HEK293 (cell line): ENCODE measurements around the gene TCP11.

Experiments used
- CTCF ChIA-PET: fragments of 350-600 bp; formaldehyde crosslinking; extraction: SDS; loops from one replicate; lab custom pipeline; 2021; ENCODE audit warnings: antibody characterized with exemption; lab: Yijun Ruan, JAX
- POLR2A ChIA-PET: fragments of 300-600 bp; formaldehyde crosslinking; extraction: SDS; loops from one replicate; lab custom pipeline; 2020; ENCODE audit warnings: antibody characterized with exemption, inconsistent platforms; lab: Yijun Ruan, JAX
- H3K27ac ChIP-seq: fragments of 200-500 bp; sonication (Bioruptor generic); 2 replicates; pipeline ENCODE4 v1.5.1; 2014; ENCODE audit warnings: low read depth, low read length, control low read depth, inconsistent platforms; ENCODE audit errors: extremely low read depth
- H3K36me3 ChIP-seq, 2 experiments: fragments of 200-500 bp in 1 of 2; sonication (Bioruptor generic) in 1 of 2; 1 replicate in 1 of 2; 2 replicates in 1 of 2; pipeline ENCODE4 v1.5.1; 2014 to 2017; ENCODE audit warnings: inconsistent platforms in 2 of 2, low read length in 2 of 2; ENCODE audit not compliant: control insufficient read depth in 2 of 2, insufficient read depth in 1 of 2
- H3K4me1 ChIP-seq: fragments of 200-500 bp; sonication (Bioruptor generic); 2 replicates; pipeline ENCODE4 v1.5.1; 2014; ENCODE audit warnings: mild to moderate bottlenecking, low read length, inconsistent platforms; ENCODE audit not compliant: control insufficient read depth, insufficient read depth
- H3K4me3 ChIP-seq: 2 replicates; pipeline ENCODE4 v1.5.1; 2011; ENCODE audit warnings: low read depth, mild to moderate bottlenecking, control low read depth, low read length, moderate library complexity
- H3K9me3 ChIP-seq: fragments of 200-500 bp; sonication (Bioruptor generic); 2 replicates; pipeline ENCODE4 v1.5.1; 2014; ENCODE audit warnings: low read depth, low read length, inconsistent platforms; ENCODE audit not compliant: control insufficient read depth, insufficient read depth
- BCL11A ChIP-seq: fragments of 450-650 bp; formaldehyde crosslinking; IDR thresholded peaks from 2 replicates; pipeline ENCODE4 v1.5.1; 2016; ENCODE audit warnings: low read depth, missing biosample characterization, missing genetic modification characterization
- EGR2 ChIP-seq: fragments of 450-650 bp; formaldehyde crosslinking; IDR thresholded peaks from 2 replicates; pipeline ENCODE4 v1.5.1; 2016; ENCODE audit warnings: low read depth, missing biosample characterization, missing genetic modification characterization
- GLI2 ChIP-seq: fragments of 450-650 bp; formaldehyde crosslinking; IDR thresholded peaks from 2 replicates; pipeline ENCODE4; 2017; ENCODE audit warnings: missing biosample characterization, missing genetic modification characterization, low read depth, borderline replicate concordance
- HOXA7 ChIP-seq: sonication (generic); formaldehyde crosslinking; IDR thresholded peaks from 2 replicates; pipeline ENCODE4 v1.8.1; 2022; ENCODE audit warnings: missing genetic modification reagents, borderline replicate concordance
- IKZF3 ChIP-seq: fragments of 450-650 bp; IDR thresholded peaks from 2 replicates; pipeline ENCODE4 v1.5.0; 2018; ENCODE audit warnings: missing biosample characterization, mild to moderate bottlenecking, missing genetic modification characterization, moderate library complexity
- OVOL3 ChIP-seq: fragments of 450-650 bp; formaldehyde crosslinking; IDR thresholded peaks from 2 replicates; pipeline ENCODE4 v1.5.1; 2016; ENCODE audit warnings: missing biosample characterization, missing genetic modification characterization
- PRDM10 ChIP-seq: fragments of 450-650 bp; formaldehyde crosslinking; IDR thresholded peaks from 2 replicates; pipeline ENCODE4 v1.5.1; 2016; ENCODE audit warnings: missing biosample characterization, missing genetic modification characterization
- REPIN1 ChIP-seq: fragments of 450-650 bp; formaldehyde crosslinking; IDR thresholded peaks from 2 replicates; pipeline ENCODE4 v1.5.1; 2017; ENCODE audit warnings: missing biosample characterization, missing genetic modification characterization, low read depth
- TRIM28 ChIP-seq: IDR thresholded peaks from 2 replicates; pipeline ENCODE4 v1.6.1; 2011; ENCODE audit warnings: low read length, control low read depth, borderline replicate concordance
- ZBTB20 ChIP-seq: fragments of 450-650 bp; formaldehyde crosslinking; IDR thresholded peaks from 2 replicates; pipeline ENCODE4 v1.5.1; 2016; ENCODE audit warnings: missing biosample characterization, missing genetic modification characterization
- ZBTB48 ChIP-seq: fragments of 450-650 bp; formaldehyde crosslinking; IDR thresholded peaks from 2 replicates; pipeline ENCODE4 v1.5.1; 2016; ENCODE audit warnings: missing biosample characterization, missing genetic modification characterization
- ZEB2 ChIP-seq: fragments of 450-650 bp; formaldehyde crosslinking; IDR thresholded peaks from 2 replicates; pipeline ENCODE4 v1.5.1; 2016; ENCODE audit warnings: missing biosample characterization, missing genetic modification characterization
- ZNF112 ChIP-seq: fragments of 450-650 bp; formaldehyde crosslinking; IDR thresholded peaks from 2 replicates; pipeline ENCODE4 v1.5.0; 2017; ENCODE audit warnings: missing biosample characterization, missing genetic modification characterization
- ZNF146 ChIP-seq: fragments of 450-650 bp; formaldehyde crosslinking; IDR thresholded peaks from 2 replicates; pipeline ENCODE4 v1.5.1; 2016; ENCODE audit warnings: missing biosample characterization, missing genetic modification characterization
- ZNF157 ChIP-seq: fragments of 450-650 bp; formaldehyde crosslinking; IDR thresholded peaks from 2 replicates; pipeline ENCODE4 v1.5.1; 2016; ENCODE audit warnings: missing biosample characterization, missing genetic modification characterization
- ZNF174 ChIP-seq: fragments of 450-650 bp; formaldehyde crosslinking; IDR thresholded peaks from 2 replicates; pipeline ENCODE4 v1.5.0; 2017; ENCODE audit warnings: missing biosample characterization, mild to moderate bottlenecking, missing genetic modification characterization
- ZNF214 ChIP-seq: fragments of 450-650 bp; formaldehyde crosslinking; IDR thresholded peaks from 2 replicates; pipeline ENCODE4 v1.5.1; 2017; ENCODE audit warnings: missing biosample characterization, mild to moderate bottlenecking, missing genetic modification characterization, borderline replicate concordance
- ZNF302 ChIP-seq: fragments of 450-650 bp; formaldehyde crosslinking; IDR thresholded peaks from 2 replicates; pipeline ENCODE4 v1.5.1; 2016; ENCODE audit warnings: missing biosample characterization, missing genetic modification characterization, low read depth
- ZNF423 ChIP-seq: fragments of 450-650 bp; formaldehyde crosslinking; IDR thresholded peaks from 2 replicates; pipeline ENCODE4 v1.5.1; 2016; ENCODE audit warnings: missing biosample characterization, missing genetic modification characterization
- ZNF560 ChIP-seq: fragments of 450-650 bp; formaldehyde crosslinking; IDR thresholded peaks from 2 replicates; pipeline ENCODE4 v1.5.1; 2017; ENCODE audit warnings: missing biosample characterization, missing genetic modification characterization, borderline replicate concordance
- ZNF596 ChIP-seq: fragments of 450-650 bp; IDR thresholded peaks from 2 replicates; pipeline ENCODE4 v1.5.0; 2018; ENCODE audit warnings: missing biosample characterization, mild to moderate bottlenecking, missing genetic modification characterization, moderate library complexity
- ZNF621 ChIP-seq: fragments of 450-650 bp; formaldehyde crosslinking; IDR thresholded peaks from 2 replicates; pipeline ENCODE4 v1.5.1; 2017; ENCODE audit warnings: missing biosample characterization, missing genetic modification characterization
- ZNF626 ChIP-seq: fragments of 450-650 bp; sonication (Bioruptor Pico); formaldehyde crosslinking; IDR thresholded peaks from 2 replicates; pipeline ENCODE4 v1.5.1; 2018; ENCODE audit warnings: missing biosample characterization, missing genetic modification characterization, inconsistent platforms
- ZNF777 ChIP-seq: fragments of 450-650 bp; formaldehyde crosslinking; IDR thresholded peaks from 2 replicates; pipeline ENCODE4 v1.5.1; 2017; ENCODE audit warnings: missing biosample characterization, missing genetic modification characterization, borderline replicate concordance
- ZSCAN23 ChIP-seq: fragments of 450-650 bp; formaldehyde crosslinking; IDR thresholded peaks from 2 replicates; pipeline ENCODE4 v1.5.1; 2016; ENCODE audit warnings: missing biosample characterization, missing genetic modification characterization
- ZXDB ChIP-seq: fragments of 450-650 bp; formaldehyde crosslinking; IDR thresholded peaks from 2 replicates; pipeline ENCODE4 v1.5.1; 2016; ENCODE audit warnings: missing biosample characterization, missing genetic modification characterization
- TF ChIP-seq, protein P1 (sequence below): fragments of 450-650 bp; formaldehyde crosslinking; IDR thresholded peaks from 2 replicates; pipeline ENCODE4 v1.5.1; 2016; ENCODE audit warnings: missing biosample characterization, missing genetic modification characterization
- TF ChIP-seq, protein P2 (sequence below): fragments of 450-650 bp; formaldehyde crosslinking; IDR thresholded peaks from 2 replicates; pipeline ENCODE4 v1.5.1; 2016; ENCODE audit warnings: missing biosample characterization, missing genetic modification characterization

The TCP11 gene

DNA sequence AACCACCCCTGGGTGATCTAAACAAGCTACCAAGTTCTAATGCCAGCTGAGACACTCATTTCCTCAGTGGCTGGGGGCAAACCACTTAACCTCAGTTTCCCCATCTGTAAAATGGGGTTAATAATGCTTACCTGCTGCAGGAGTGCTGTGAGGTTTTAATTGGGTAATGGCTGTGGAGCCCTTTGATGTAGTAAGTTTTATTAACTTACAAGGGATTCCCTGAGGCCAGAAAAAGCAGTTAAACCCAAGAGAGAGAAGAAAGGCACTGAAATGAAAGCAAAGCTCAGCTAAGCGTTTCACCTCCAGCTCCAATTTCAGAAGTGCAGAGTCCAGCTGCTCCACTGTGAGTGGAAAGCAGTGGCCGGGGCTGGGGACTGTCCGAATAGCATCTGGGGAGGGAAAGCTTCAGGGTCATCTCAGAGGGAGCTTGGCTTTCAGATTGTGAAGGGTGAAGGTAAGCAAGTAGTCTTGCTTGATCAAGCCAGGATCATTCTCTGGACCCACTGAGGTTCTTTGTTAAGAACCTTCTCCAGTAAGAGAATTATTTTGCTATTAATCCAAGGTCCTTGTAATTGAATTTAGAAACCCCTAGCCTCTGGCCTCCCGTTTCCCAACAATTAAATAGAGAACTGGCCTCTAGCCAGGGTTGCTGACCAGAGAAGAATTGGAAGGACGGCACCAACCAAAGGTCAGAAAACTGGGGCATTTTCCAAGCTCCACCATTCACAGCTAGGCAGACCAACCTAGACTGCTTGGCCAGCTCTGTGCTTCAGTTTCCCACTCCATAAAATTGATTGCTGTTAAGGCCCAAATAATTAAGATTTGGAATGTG is 20.9 kb upstream of the TCP11 start:
- no peaks in the 10 kb centered on the region for H3K9me3 ChIP-seq
- no peaks in the 10 kb centered on the region for H3K36me3 ChIP-seq
- H3K4me1 ChIP-seq: no peaks in the 10 kb centered on the region; the same call in 1 of the 2 replicates
- ChIA-PET POLR2A (no interaction called here), CTCF (interaction anchor here (0.8 to 4.5 kb wide), 6 partner anchors 13 to 78 kb away, joined by 3 to 25 read pairs (median 8); no protein-coding TSS in a partner anchor)
- no peak overlapping the region for H3K4me3 ChIP-seq
- no peak overlapping the region for H3K27ac ChIP-seq
- no peak for TF ChIP-seq ZBTB48 (tag by site-specific recombination)
- TF ChIP-seq ZXDB: no peak
- TF ChIP-seq ZNF423: no peak
- no peak for TF ChIP-seq PRDM10 (tag by site-specific recombination)
- TF ChIP-seq, protein P1, sequence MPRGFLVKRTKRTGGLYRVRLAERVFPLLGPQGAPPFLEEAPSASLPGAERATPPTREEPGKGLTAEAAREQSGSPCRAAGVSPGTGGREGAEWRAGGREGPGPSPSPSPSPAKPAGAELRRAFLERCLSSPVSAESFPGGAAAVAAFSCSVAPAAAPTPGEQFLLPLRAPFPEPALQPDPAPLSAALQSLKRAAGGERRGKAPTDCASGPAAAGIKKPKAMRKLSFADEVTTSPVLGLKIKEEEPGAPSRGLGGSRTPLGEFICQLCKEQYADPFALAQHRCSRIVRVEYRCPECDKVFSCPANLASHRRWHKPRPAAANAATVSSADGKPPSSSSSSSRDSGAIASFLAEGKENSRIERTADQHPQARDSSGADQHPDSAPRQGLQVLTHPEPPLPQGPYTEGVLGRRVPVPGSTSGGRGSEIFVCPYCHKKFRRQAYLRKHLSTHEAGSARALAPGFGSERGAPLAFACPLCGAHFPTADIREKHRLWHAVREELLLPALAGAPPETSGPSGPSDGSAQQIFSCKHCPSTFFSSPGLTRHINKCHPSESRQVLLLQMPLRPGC (tag by site-specific recombination): no peak
- TF ChIP-seq ZEB2 (tag by site-specific recombination): no peak
- TF ChIP-seq IKZF3 (tag by site-specific recombination): no peak
- no peak for TF ChIP-seq REPIN1
- TF ChIP-seq, protein P2, sequence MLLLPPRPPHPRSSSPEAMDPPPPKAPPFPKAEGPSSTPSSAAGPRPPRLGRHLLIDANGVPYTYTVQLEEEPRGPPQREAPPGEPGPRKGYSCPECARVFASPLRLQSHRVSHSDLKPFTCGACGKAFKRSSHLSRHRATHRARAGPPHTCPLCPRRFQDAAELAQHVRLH (tag by site-specific recombination): no peak
- TF ChIP-seq ZNF214: no peak
- TF ChIP-seq ZNF777: no peak
- no peak for TF ChIP-seq OVOL3 (tag by site-specific recombination)
- TF ChIP-seq ZSCAN23: no peak
- TF ChIP-seq ZNF302 (tag by site-specific recombination): no peak
- TF ChIP-seq GLI2: no peak
- no peak for TF ChIP-seq ZNF174 (tag by site-specific recombination)
- TF ChIP-seq HOXA7 (CRISPR knock-in tag): no peak

DNA sequence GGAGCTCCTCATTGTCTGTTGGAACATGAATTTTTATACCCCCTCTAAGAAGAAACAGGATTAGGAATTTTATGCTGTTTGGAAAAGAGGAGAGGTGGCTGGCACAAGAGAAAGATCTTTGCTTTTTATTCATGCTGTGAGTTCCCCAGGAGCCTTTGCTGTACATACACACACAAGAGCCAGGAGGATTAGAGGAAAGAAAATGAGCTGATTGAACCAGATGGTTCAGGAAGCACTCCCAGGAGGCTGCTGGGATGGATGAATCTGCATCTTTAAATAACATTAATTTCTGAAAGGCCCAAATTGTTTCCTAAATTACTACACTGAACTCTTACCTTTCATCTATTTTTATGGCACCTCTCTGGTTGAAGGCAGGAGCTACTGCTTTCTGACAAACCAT is 20.1 kb upstream of the TCP11 start:
- TF ChIP-seq ZBTB20 (tag by site-specific recombination) (no peak), BCL11A (no peak), ZNF560 (tag by site-specific recombination) (no peak), ZNF626 (tag by site-specific recombination) (no peak), EGR2 (tag by site-specific recombination) (no peak), TRIM28 (no peak), ZNF157 (no peak), ZNF596 (no peak), ZNF621 (no peak), ZNF146 (no peak), ZNF112 (tag by site-specific recombination) (no peak)
- TF ChIP-seq, protein P1 (tag by site-specific recombination): no peak
- TF ChIP-seq, protein P2 (tag by site-specific recombination): no peak
- TF ChIP-seq, all 188 proteins: peak for 0
- Histone ChIP-seq H3K9me3 (no peaks in the 10 kb centered on the region), H3K36me3 (no peaks in the 10 kb centered on the region), H3K4me3 (no peak overlapping the region), H3K27ac (no peak overlapping the region), H3K4me1 (no peaks in the 10 kb centered on the region; the same call in 1 of the 2 replicates)
- POLR2A ChIA-PET: no interaction called here
- CTCF ChIA-PET: interaction anchor here (0.6 to 4.5 kb wide), 7 partner anchors 14 to 79 kb away, joined by 3 to 25 read pairs (median 4); partner anchors contain the start of gene TCP11
